ENCODE results near the gene NOLC1.

NOLC1 gene

DNA sequence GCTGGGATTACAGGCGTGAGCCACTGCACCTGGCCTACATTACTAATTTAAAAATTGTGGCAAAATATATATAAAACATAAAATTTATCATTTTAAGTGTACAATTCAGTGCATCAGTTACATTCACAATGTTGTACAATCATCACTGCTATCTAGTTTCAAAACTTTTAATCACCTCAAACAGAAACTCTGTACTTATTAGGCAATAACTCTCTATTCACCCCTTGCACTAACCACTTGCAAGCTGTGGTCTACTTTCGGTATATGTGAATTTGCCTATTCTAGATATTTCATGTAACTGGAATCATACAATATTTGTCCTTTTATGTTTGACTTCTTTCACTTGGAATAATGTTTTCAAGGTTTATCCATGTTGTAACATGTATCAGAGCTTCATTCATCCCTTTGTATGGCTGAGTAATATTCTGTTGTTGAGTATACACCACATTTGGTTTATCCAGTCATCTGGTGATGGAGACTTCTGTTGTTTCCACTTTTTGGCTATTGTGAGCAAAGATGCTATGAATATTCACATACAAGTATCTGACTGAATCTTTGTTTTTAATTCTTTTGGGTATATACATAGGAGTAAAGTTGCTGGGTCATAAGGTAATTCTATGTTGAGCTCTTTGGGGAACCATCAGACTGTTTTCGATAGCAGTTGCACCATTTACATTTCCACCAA is 59.6 kb downstream of the NOLC1 start:
- DNase-seq: no peak
